HEK293 (cell line): ENCODE measurements around the gene FAM234B.

Experiments used
- BCL11B ChIP-seq: fragments of 450-650 bp; formaldehyde crosslinking; IDR thresholded peaks from 2 replicates; pipeline ENCODE4 v1.5.1; 2016; ENCODE audit warnings: low read depth, missing biosample characterization, missing genetic modification characterization
- GLIS1 ChIP-seq: fragments of 450-650 bp; formaldehyde crosslinking; IDR thresholded peaks from 2 replicates; pipeline ENCODE4 v1.5.1; 2016; ENCODE audit warnings: missing biosample characterization, missing genetic modification characterization
- KLF1 ChIP-seq: fragments of 450-650 bp; formaldehyde crosslinking; IDR thresholded peaks from 2 replicates; pipeline ENCODE4 v1.5.1; 2016; ENCODE audit warnings: missing biosample characterization, missing genetic modification characterization
- KLF16 ChIP-seq: fragments of 450-650 bp; formaldehyde crosslinking; IDR thresholded peaks from 2 replicates; pipeline ENCODE4 v1.5.1; 2017; ENCODE audit warnings: missing biosample characterization, missing genetic modification characterization
- PBX3 ChIP-seq: sonication (generic); formaldehyde crosslinking; IDR thresholded peaks from 2 replicates; pipeline ENCODE4 v1.8.1; 2022; ENCODE audit warnings: mild to moderate bottlenecking, moderate library complexity, missing genetic modification reagents
- PRDM1 ChIP-seq: fragments of 450-650 bp; formaldehyde crosslinking; IDR thresholded peaks from 2 replicates; pipeline ENCODE4; 2016; ENCODE audit warnings: missing biosample characterization, missing genetic modification characterization
- PRDM10 ChIP-seq: fragments of 450-650 bp; formaldehyde crosslinking; IDR thresholded peaks from 2 replicates; pipeline ENCODE4 v1.5.1; 2016; ENCODE audit warnings: missing biosample characterization, missing genetic modification characterization
- REST ChIP-seq: fragments of 450-650 bp; formaldehyde crosslinking; IDR thresholded peaks from 2 replicates; pipeline ENCODE4 v1.5.1; 2016; ENCODE audit warnings: missing biosample characterization, missing genetic modification characterization
- SCRT1 ChIP-seq: fragments of 450-650 bp; formaldehyde crosslinking; IDR thresholded peaks from 2 replicates; pipeline ENCODE4 v1.5.1; 2016; ENCODE audit warnings: missing biosample characterization, missing genetic modification characterization, borderline replicate concordance
- SP2 ChIP-seq: fragments of 450-650 bp; formaldehyde crosslinking; IDR thresholded peaks from 2 replicates; pipeline ENCODE4 v1.5.1; 2016; ENCODE audit warnings: missing biosample characterization, missing genetic modification characterization
- ZBTB11 ChIP-seq: fragments of 450-650 bp; formaldehyde crosslinking; conservative IDR thresholded peaks from 2 replicates; pipeline ENCODE4 v1.5.1; 2016; ENCODE audit warnings: low read depth, missing biosample characterization, missing genetic modification characterization
- ZBTB26 ChIP-seq: fragments of 450-650 bp; formaldehyde crosslinking; optimal IDR thresholded peaks from 2 replicates; pipeline ENCODE3; 2016; ENCODE audit warnings: missing biosample characterization, mild to moderate bottlenecking, missing genetic modification characterization
- ZFHX2 ChIP-seq: fragments of 450-650 bp; formaldehyde crosslinking; conservative IDR thresholded peaks from 2 replicates; pipeline ENCODE4 v1.5.1; 2016; ENCODE audit warnings: missing biosample characterization, missing genetic modification characterization
- ZIC2 ChIP-seq: fragments of 450-650 bp; formaldehyde crosslinking; IDR thresholded peaks from 2 replicates; pipeline ENCODE4 v1.5.1; 2016; ENCODE audit warnings: missing biosample characterization, missing genetic modification characterization
- ZNF10 ChIP-seq: fragments of 450-650 bp; formaldehyde crosslinking; IDR thresholded peaks from 2 replicates; pipeline ENCODE4 v1.5.1; 2017; ENCODE audit warnings: missing biosample characterization, missing genetic modification characterization
- ZNF341 ChIP-seq: fragments of 450-650 bp; formaldehyde crosslinking; IDR thresholded peaks from 2 replicates; pipeline ENCODE4; 2016; ENCODE audit warnings: low read depth, missing biosample characterization, missing genetic modification characterization
- ZNF449 ChIP-seq: fragments of 450-650 bp; formaldehyde crosslinking; IDR thresholded peaks from 2 replicates; pipeline ENCODE4 v1.5.1; 2017; ENCODE audit warnings: missing biosample characterization, mild to moderate bottlenecking, missing genetic modification characterization, moderate library complexity
- ZNF548 ChIP-seq: fragments of 450-650 bp; formaldehyde crosslinking; IDR thresholded peaks from 2 replicates; pipeline ENCODE4 v1.5.1; 2016; ENCODE audit warnings: missing biosample characterization, missing genetic modification characterization
- ZNF549 ChIP-seq: fragments of 450-650 bp; IDR thresholded peaks from 2 replicates; pipeline ENCODE4 v1.5.1; 2018; ENCODE audit warnings: missing biosample characterization, missing genetic modification characterization, mild to moderate bottlenecking, inconsistent platforms, moderate library complexity
- ZNF677 ChIP-seq: fragments of 450-650 bp; IDR thresholded peaks from 2 replicates; pipeline ENCODE4 v1.5.0; 2018; ENCODE audit warnings: missing biosample characterization, mild to moderate bottlenecking, missing genetic modification characterization, moderate library complexity
- ZNF76 ChIP-seq: fragments of 450-650 bp; formaldehyde crosslinking; IDR thresholded peaks from 2 replicates; pipeline ENCODE4; 2016; ENCODE audit warnings: low read depth, missing biosample characterization, missing genetic modification characterization, borderline replicate concordance
- ZNF792 ChIP-seq: fragments of 450-650 bp; formaldehyde crosslinking; IDR thresholded peaks from 2 replicates; pipeline ENCODE4 v1.5.1; 2016; ENCODE audit warnings: missing biosample characterization, missing genetic modification characterization
- ZSCAN30 ChIP-seq: fragments of 450-650 bp; IDR thresholded peaks from 2 replicates; pipeline ENCODE4 v1.5.1; 2018; ENCODE audit warnings: missing biosample characterization, mild to moderate bottlenecking, missing genetic modification characterization, moderate library complexity
- ZXDB ChIP-seq: fragments of 450-650 bp; formaldehyde crosslinking; IDR thresholded peaks from 2 replicates; pipeline ENCODE4 v1.5.1; 2016; ENCODE audit warnings: missing biosample characterization, missing genetic modification characterization

The FAM234B gene

GRCh38 chr12:13100882-13101769, 56.9 kb downstream of the FAM234B start (continued):
- TF ChIP-seq SP2 (tag by site-specific recombination) (peak; percentile 67), ZNF549 (tag by site-specific recombination) (no peak), PRDM10 (peak; percentile 82), PRDM1 (peak; percentile 71), ZSCAN30 (tag by site-specific recombination) (peak; percentile 64; the same call in 1 of the 2 replicates), ZNF449 (tag by site-specific recombination) (peak; percentile 61; the same call in 1 of the 2 replicates), REST (no peak), ZBTB11 (tag by site-specific recombination) (peak; percentile 39), GLIS1 (tag by site-specific recombination) (peak; percentile 95), KLF16 (peak; percentile 47; the same call in 1 of the 2 replicates), ZIC2 (tag by site-specific recombination) (peak; percentile 93), ZNF341 (tag by site-specific recombination) (peak; percentile 82), BCL11B (tag by site-specific recombination) (no peak), ZBTB26 (tag by site-specific recombination) (peak; percentile 95), SCRT1 (tag by site-specific recombination) (peak; percentile 72), PBX3 (CRISPR knock-in tag) (no peak; the same call in 1 of the 2 replicates), ZXDB (tag by site-specific recombination) (0 out of 2 replicates have a peak, but pooled peaks have one; percentile 23), KLF1 (tag by site-specific recombination) (peak; percentile 83), ZFHX2 (tag by site-specific recombination) (peak; percentile 53), ZNF76 (peak; percentile 10; the same call in 1 of the 2 replicates), ZNF677 (tag by site-specific recombination) (no peak), ZNF548 (tag by site-specific recombination) (no peak), ZNF10 (tag by site-specific recombination) (peak; percentile 86; the same call in 1 of the 2 replicates), ZNF792 (tag by site-specific recombination) (no peak)
